H1 (cell line): ENCODE data around the gene APOL4. TPM values are rescaled to one million over a fixed set of nuclear protein-coding genes. Genes with fewer than 3 reads are reported as not detected.

Experiments used
- CTCF ChIA-PET: fragments of 300-600 bp; sonication (Branson Sonifier 250); formaldehyde crosslinking; loops from one replicate; lab custom pipeline; 2021; ENCODE audit not compliant: partially characterized antibody; lab: Charles Lee
- POLR2A ChIA-PET: fragments of 300-600 bp; sonication (Branson Sonifier 250); formaldehyde crosslinking; loops from one replicate; lab custom pipeline; 2021; ENCODE audit warnings: inconsistent platforms; ENCODE audit not compliant: partially characterized antibody; lab: Charles Lee
- DNase-seq, 2 experiments: peaks; one replicate each; pipeline versions ENCODE4 v3.0.0 to v3.0.0-alpha.2; 2010 to 2022; ENCODE audit warnings: low spot score in 2 of 2, low read depth in 1 of 2, mixed read lengths in 1 of 2
- FAIRE-seq: peaks from 2 replicates; lab custom pipeline; 2011; peaks lifted over from hg19 to GRCh38; lab: Jason Lieb, UNC
- H2AFZ ChIP-seq: 2 replicates; pipeline ENCODE4 v1.8.1; 2012; ENCODE audit warnings: low read length, inconsistent platforms
- H2AK5ac ChIP-seq: 2 replicates; pipeline ENCODE4 v1.6.1; 2013; ENCODE audit warnings: low read depth, low read length
- H2BK120ac ChIP-seq: replicated peaks from 2 replicates; pipeline ENCODE3; 2013; ENCODE audit warnings: low read depth, low read length, inconsistent platforms
- H2BK12ac ChIP-seq: 2 replicates; pipeline ENCODE4 v1.6.1; 2013; ENCODE audit warnings: low read depth, low read length
- H2BK15ac ChIP-seq: 2 replicates; pipeline ENCODE4 v1.6.1; 2013; ENCODE audit warnings: low read length
- H2BK20ac ChIP-seq: 2 replicates; pipeline ENCODE4 v1.6.1; 2013; ENCODE audit warnings: low read length
- H2BK5ac ChIP-seq: 2 replicates; pipeline ENCODE4 v1.6.1; 2013; ENCODE audit warnings: low read depth, low read length
- H3K14ac ChIP-seq: 2 replicates; pipeline ENCODE4 v1.6.1; 2013; ENCODE audit warnings: inconsistent platforms; ENCODE audit not compliant: insufficient read length
- H3K18ac ChIP-seq: 2 replicates; pipeline ENCODE4 v1.6.1; 2013; ENCODE audit warnings: low read length; ENCODE audit errors: extremely low read depth
- H3K23ac ChIP-seq: 2 replicates; pipeline ENCODE4 v1.6.1; 2013; ENCODE audit warnings: inconsistent platforms; ENCODE audit not compliant: insufficient read length
- H3K23me2 ChIP-seq: 2 replicates; pipeline ENCODE4 v1.6.1; 2013; ENCODE audit warnings: low read depth, low read length
- H3K27ac ChIP-seq: 2 replicates; pipeline ENCODE4 v1.6.1; 2011; ENCODE audit warnings: low read depth, low read length, inconsistent platforms
- H3K27me3 ChIP-seq, 4 experiments: replicated peaks in 1 of 4; 1 replicate in 1 of 4; 2 replicates in 3 of 4; pipeline versions ENCODE4 v1.6.1 to v1.8.1; 2011 to 2013; ENCODE audit warnings: low read length in 3 of 4, mild to moderate bottlenecking in 3 of 4, inconsistent platforms in 2 of 4, mixed read lengths in 2 of 4, moderate library complexity in 1 of 4; ENCODE audit not compliant: control insufficient read depth in 3 of 4, insufficient read depth in 3 of 4; ENCODE audit errors: extremely low read depth in 1 of 4
- H3K36me3 ChIP-seq, 4 experiments: 2 replicates each; pipeline versions ENCODE4 v1.6.1 to v1.8.1; 2011 to 2013; ENCODE audit warnings: mild to moderate bottlenecking in 4 of 4, low read length in 3 of 4, moderate library complexity in 2 of 4, control low read depth in 1 of 4, inconsistent platforms in 1 of 4; ENCODE audit not compliant: insufficient read depth in 4 of 4, control insufficient read depth in 2 of 4
- H3K4ac ChIP-seq: replicated peaks from 2 replicates; pipeline ENCODE3; 2013; ENCODE audit warnings: low read length, low read depth, mixed read lengths, inconsistent platforms; ENCODE audit not compliant: insufficient read length
- H3K4me1 ChIP-seq, 4 experiments: replicated peaks in 1 of 4; 1 replicate in 1 of 4; 2 replicates in 3 of 4; pipeline versions ENCODE4 v1.6.1 to v1.8.1; 2011 to 2013; ENCODE audit warnings: low read length in 3 of 4, inconsistent platforms in 2 of 4, mixed read lengths in 1 of 4; ENCODE audit not compliant: insufficient read depth in 4 of 4, control insufficient read depth in 3 of 4
- H3K4me2 ChIP-seq, 2 experiments: 2 replicates each; pipeline versions ENCODE4 v1.6.1 to v1.8.1; 2011 to 2013; ENCODE audit warnings: low read depth in 2 of 2, low read length in 2 of 2, control low read depth in 1 of 2, inconsistent platforms in 1 of 2, mild to moderate bottlenecking in 1 of 2; ENCODE audit not compliant: insufficient read depth in 1 of 2
- H3K4me3 ChIP-seq, 4 experiments: fragments of 200-600, 300-600 bp in 1 of 4; sonication (generic), shearing (Covaris generic), sonication (Bioruptor Twin) in 1 of 4; 2 replicates each; pipeline versions ENCODE4 v1.5.1 to v1.8.1; 2011 to 2016; ENCODE audit warnings: low read length in 4 of 4, low read depth in 3 of 4, control low read depth in 2 of 4, inconsistent platforms in 2 of 4, mild to moderate bottlenecking in 2 of 4, mixed read lengths in 1 of 4, moderate library complexity in 1 of 4; ENCODE audit not compliant: insufficient read depth in 2 of 4; ENCODE audit errors: extremely low read depth in 1 of 4
- H3K56ac ChIP-seq: replicated peaks from 2 replicates; pipeline ENCODE3; 2013; ENCODE audit warnings: low read depth, mild to moderate bottlenecking, mixed read lengths, low read length, inconsistent platforms; ENCODE audit not compliant: insufficient read length
- H3K79me1 ChIP-seq: 2 replicates; pipeline ENCODE4 v1.6.1; 2013; ENCODE audit warnings: low read depth, low read length, control low read depth
- H3K79me2 ChIP-seq, 2 experiments: 2 replicates each; pipeline versions ENCODE4 v1.6.1 to v1.8.1; 2012 to 2013; ENCODE audit warnings: low read length in 2 of 2, mild to moderate bottlenecking in 2 of 2, inconsistent platforms in 1 of 2; ENCODE audit not compliant: insufficient read depth in 2 of 2, control insufficient read depth in 1 of 2
- H3K9ac ChIP-seq, 4 experiments: replicated peaks in 1 of 4; 1 replicate in 1 of 4; 2 replicates in 3 of 4; pipeline versions ENCODE4 v1.6.1 to v1.8.1; 2011 to 2013; ENCODE audit warnings: low read depth in 3 of 4, low read length in 3 of 4, control low read depth in 2 of 4, mild to moderate bottlenecking in 2 of 4, moderate library complexity in 2 of 4, inconsistent platforms in 1 of 4; ENCODE audit errors: extremely low read depth in 1 of 4
- H3K9me3 ChIP-seq, 2 experiments: 2 replicates each; pipeline versions ENCODE4 v1.6.1 to v1.8.1; 2012 to 2013; ENCODE audit warnings: mild to moderate bottlenecking in 2 of 2, moderate library complexity in 2 of 2, control low read depth in 1 of 2, inconsistent platforms in 1 of 2, low read depth in 1 of 2, low read length in 1 of 2, mixed read lengths in 1 of 2; ENCODE audit not compliant: insufficient read depth in 2 of 2
- H4K20me1 ChIP-seq, 2 experiments: replicated peaks in 1 of 2; 2 replicates each; pipeline versions ENCODE3 to v1.8.1; 2011 to 2013; ENCODE audit warnings: inconsistent platforms in 2 of 2, low read length in 2 of 2, mild to moderate bottlenecking in 1 of 2; ENCODE audit not compliant: insufficient read depth in 2 of 2, control insufficient read depth in 1 of 2
- H4K5ac ChIP-seq: 2 replicates; pipeline ENCODE4 v1.6.1; 2013; ENCODE audit warnings: low read length, low read depth, mixed read lengths, inconsistent platforms; ENCODE audit not compliant: insufficient read length
- H4K8ac ChIP-seq: 2 replicates; pipeline ENCODE4 v1.8.0; 2013; ENCODE audit warnings: mild to moderate bottlenecking, moderate library complexity, low read length, inconsistent platforms; ENCODE audit not compliant: insufficient read depth; ENCODE audit errors: extremely low read depth
- H4K91ac ChIP-seq: replicated peaks from 2 replicates; pipeline ENCODE3; 2013; ENCODE audit warnings: low read length, mixed read lengths, inconsistent platforms; ENCODE audit not compliant: insufficient read length
- ASH2L ChIP-seq: fragments of 200-600, 300-600 bp; sonication (generic); IDR thresholded peaks from one replicate; pipeline ENCODE4 v1.7.1; 2017; ENCODE audit warnings: low read length
- CHD1 ChIP-seq: IDR thresholded peaks from 2 replicates; pipeline ENCODE4 v1.6.1; 2012; ENCODE audit warnings: low read depth, low read length, improper control_type of control experiment
- CHD2 ChIP-seq: IDR thresholded peaks from 2 replicates; pipeline ENCODE4 v1.6.1; 2012; ENCODE audit warnings: low read length, improper control_type of control experiment
- NANOG ChIP-seq: IDR thresholded peaks from 2 replicates; pipeline ENCODE4 v1.6.1; 2011; ENCODE audit warnings: low read length, low read depth, mild to moderate bottlenecking, inconsistent platforms; ENCODE audit not compliant: insufficient read depth, poor library complexity, severe bottlenecking
- RAD21 ChIP-seq, 2 experiments: IDR thresholded peaks in 1 of 2; conservative IDR thresholded peaks in 1 of 2; 2 replicates each; pipeline ENCODE4 v1.6.1; 2011; ENCODE audit warnings: low read depth in 2 of 2, low read length in 2 of 2, improper control_type of control experiment in 1 of 2, inconsistent platforms in 1 of 2, mild to moderate bottlenecking in 1 of 2, moderate library complexity in 1 of 2
- SIN3A ChIP-seq, 2 experiments: IDR thresholded peaks in 1 of 2; conservative IDR thresholded peaks in 1 of 2; 2 replicates each; pipeline ENCODE4 v1.6.1; 2011 to 2012; ENCODE audit warnings: low read length in 2 of 2, improper control_type of control experiment in 1 of 2, low read depth in 1 of 2, mild to moderate bottlenecking in 1 of 2
- TCF12 ChIP-seq: IDR thresholded peaks from 2 replicates; pipeline ENCODE4 v1.6.1; 2011; ENCODE audit warnings: low read depth, mild to moderate bottlenecking, low read length
- YY1 ChIP-seq: IDR thresholded peaks from 2 replicates; pipeline ENCODE4 v1.6.1; 2011; ENCODE audit warnings: low read depth, mild to moderate bottlenecking, low read length
- ZNF274 ChIP-seq: IDR thresholded peaks from 2 replicates; pipeline ENCODE4 v1.7.0; 2012; ENCODE audit warnings: low read length, borderline replicate concordance; ENCODE audit errors: extremely low read depth
- WGBS, 2 experiments: shearing (Covaris generic) in 1 of 2; methylation state at CpG; one replicate each; pipeline versions ENCODE4 v1.1.6 to v1.1.7; 2013 to 2015; ENCODE audit warnings: low lambda C conversion rate in 2 of 2, mixed read lengths in 2 of 2, inconsistent platforms in 1 of 2, low coverage in 1 of 2, missing lambda C conversion rate in 1 of 2; ENCODE audit not compliant: insufficient replicate concordance in 2 of 2, insufficient coverage in 1 of 2, insufficient read length in 1 of 2; ENCODE audit errors: extremely low coverage in 1 of 2, missing lambda C conversion rate in 1 of 2; 5-methylcytosine and 5-hydroxymethylcytosine counted together
- polyA plus RNA-seq, 7 experiments: library from polyadenylated mRNA; depleted of rRNA in 3 of 7; stranded (reverse) in 5 of 7; unstranded in 2 of 7; fragments of >200 nt in 5 of 7; fragments of 200-250 nt in 2 of 7; gene quantifications; 1 replicate in 5 of 7; 2 replicates in 1 of 7; 4 replicates in 1 of 7; pipeline versions ENCODE4 v1.2.1 to v1.2.3, GENCODE V29; 2011 to 2013; ENCODE audit warnings: missing spikeins in 2 of 7, mixed read lengths in 2 of 7
- total RNA-seq: library from RNA; stranded (reverse); fragmentation: NEBNext Ultra II Directional; extraction: Animal tissue kit (Norgen Biotek cat#: 25700); gene quantifications from 2 replicates; pipeline ENCODE4 v1.2.1, GENCODE V29; 2021
- TF ChIP-seq, protein P1 (sequence below): IDR thresholded peaks from 2 replicates; pipeline ENCODE4 v1.6.1; 2012; ENCODE audit warnings: inconsistent platforms
- TF ChIP-seq, protein P2 (sequence below): IDR thresholded peaks from 2 replicates; pipeline ENCODE4 v1.6.1; 2012; ENCODE audit warnings: inconsistent platforms

Gene APOL4
- total and polyA plus RNA-seq, 2 of the 8 experiments (the other 6 are each of a cell fraction or from before 2014, with no cell fraction given) = 0.02 TPM; not detected in 1

DNA sequence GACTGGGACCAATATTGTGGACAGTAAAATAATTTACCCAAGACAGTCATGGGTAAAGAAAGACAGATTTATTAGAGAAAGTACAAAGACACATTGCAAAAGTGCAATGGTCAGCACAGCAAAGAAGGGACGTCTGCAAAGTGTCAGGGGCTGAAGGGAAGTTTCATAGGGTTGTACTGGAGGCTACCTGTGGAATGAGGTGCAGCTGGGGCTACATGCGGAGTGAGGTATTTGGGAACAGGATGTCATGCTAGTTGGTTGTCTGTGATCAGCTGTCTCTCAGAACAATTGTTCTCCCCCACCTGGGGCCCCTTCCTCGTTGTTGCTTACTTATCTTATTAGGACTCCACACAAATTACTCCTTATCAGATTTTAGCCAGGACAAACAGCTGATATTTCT is 29.7 kb downstream of the APOL4 start:
- ChIA-PET CTCF (interaction anchor here (1.3 to 2.1 kb wide), 4 partner anchors 9 to 25 kb away, joined by 3 to 6 read pairs (median 4); partner anchors contain the start of gene APOL3), POLR2A (interaction anchor here (0.6 to 1.0 kb wide), 2 partner anchors 17 to 248 kb away, joined by 3 read pairs; no protein-coding TSS in a partner anchor)
- H3K23ac ChIP-seq = no peak overlapping the region
- no peak overlapping the region for H2BK120ac ChIP-seq
- no peak overlapping the region for H3K27ac ChIP-seq
- no peak overlapping the region for H3K9ac ChIP-seq
- H3K4me1 ChIP-seq = no peaks in the 10 kb centered on the region
- no peaks in the 10 kb centered on the region for H3K79me2 ChIP-seq
- no peaks in the 10 kb centered on the region for H3K79me1 ChIP-seq
- FAIRE-seq = peak; percentile 62
- no peak overlapping the region; a peak in 1 of 4 replicates for H3K4me2 ChIP-seq
- no peak overlapping the region for H4K8ac ChIP-seq
- TF ChIP-seq RAD21 (IDR thresholded peaks at IDR 0.05 in 1 of 2, conservative IDR thresholded peaks at IDR 0.05 in 1 of 2; ENCODE audit: low read depth in 2 of 2, low read length in 2 of 2) (no peak), ZNF274 (no peak), CHD1 (no peak), NANOG (no peak), SIN3A (conservative IDR thresholded peaks at IDR 0.05 in 1 of 2, IDR thresholded peaks at IDR 0.05 in 1 of 2; ENCODE audit: low read depth in 1 of 2, low read length in 2 of 2) (0 out of 4 replicates have a peak, but pooled peaks of 1 of the 2 experiments have one; percentile 60), ASH2L (no peak), TCF12 (0 out of 2 replicates have a peak, but pooled peaks have one; percentile 13), YY1 (no peak), CHD2 (no peak)
- TF ChIP-seq, protein P1, sequence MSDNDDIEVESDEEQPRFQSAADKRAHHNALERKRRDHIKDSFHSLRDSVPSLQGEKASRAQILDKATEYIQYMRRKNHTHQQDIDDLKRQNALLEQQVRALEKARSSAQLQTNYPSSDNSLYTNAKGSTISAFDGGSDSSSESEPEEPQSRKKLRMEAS = no peak
- TF ChIP-seq, protein P2, sequence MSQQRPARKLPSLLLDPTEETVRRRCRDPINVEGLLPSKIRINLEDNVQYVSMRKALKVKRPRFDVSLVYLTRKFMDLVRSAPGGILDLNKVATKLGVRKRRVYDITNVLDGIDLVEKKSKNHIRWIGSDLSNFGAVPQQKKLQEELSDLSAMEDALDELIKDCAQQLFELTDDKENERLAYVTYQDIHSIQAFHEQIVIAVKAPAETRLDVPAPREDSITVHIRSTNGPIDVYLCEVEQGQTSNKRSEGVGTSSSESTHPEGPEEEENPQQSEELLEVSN = no peak
- H4K91ac ChIP-seq = no peak overlapping the region
- no peak overlapping the region for H2BK5ac ChIP-seq
- H3K4ac ChIP-seq = no peak overlapping the region
- no peak overlapping the region for H2AFZ ChIP-seq
- H3K36me3 ChIP-seq = peaks cover 0 to 3% (median 0%) of the 10 kb centered on the region in 4 experiments; a peak in 1 of 8 replicates
- H4K20me1 ChIP-seq = no peaks in the 10 kb centered on the region
- peaks cover 5% of the 10 kb centered on the region in 2 experiments; a peak in 2 of 4 replicates for H3K9me3 ChIP-seq
- no peak overlapping the region for H2AK5ac ChIP-seq
- H3K4me3 ChIP-seq = no peak overlapping the region
- H3K27me3 ChIP-seq = peaks cover 0 to under 1% (median 0%) of the 10 kb centered on the region in 4 experiments; a peak in 1 of 7 replicates
- H2BK20ac ChIP-seq = no peak overlapping the region
- no peak overlapping the region for H3K14ac ChIP-seq
- H3K23me2 ChIP-seq = no peaks in the 10 kb centered on the region
- no peak for DNase-seq
- H3K56ac ChIP-seq = no peak overlapping the region
- H2BK12ac ChIP-seq = no peak overlapping the region
- 55% methylated on average over 3 of the region's 3 CpGs; no CpG with 5 or more reads in 1 of the 2 experiments for WGBS, 2 experiments
- no peak overlapping the region for H3K18ac ChIP-seq
- no peak overlapping the region for H4K5ac ChIP-seq
- H2BK15ac ChIP-seq = no peak overlapping the region
